Activated CD4-positive, alpha-beta T cell treated with anti-CD3 and anti-CD28 coated beads, Interleukin-2, amount 50 U/mL, for 16 hours (primary cell): ENCODE data around the gene TPRN.

Experiments used
- DNase-seq: peaks from one replicate; pipeline ENCODE4 v3.0.0-alpha.2; 2020

Gene TPRN

DNA sequence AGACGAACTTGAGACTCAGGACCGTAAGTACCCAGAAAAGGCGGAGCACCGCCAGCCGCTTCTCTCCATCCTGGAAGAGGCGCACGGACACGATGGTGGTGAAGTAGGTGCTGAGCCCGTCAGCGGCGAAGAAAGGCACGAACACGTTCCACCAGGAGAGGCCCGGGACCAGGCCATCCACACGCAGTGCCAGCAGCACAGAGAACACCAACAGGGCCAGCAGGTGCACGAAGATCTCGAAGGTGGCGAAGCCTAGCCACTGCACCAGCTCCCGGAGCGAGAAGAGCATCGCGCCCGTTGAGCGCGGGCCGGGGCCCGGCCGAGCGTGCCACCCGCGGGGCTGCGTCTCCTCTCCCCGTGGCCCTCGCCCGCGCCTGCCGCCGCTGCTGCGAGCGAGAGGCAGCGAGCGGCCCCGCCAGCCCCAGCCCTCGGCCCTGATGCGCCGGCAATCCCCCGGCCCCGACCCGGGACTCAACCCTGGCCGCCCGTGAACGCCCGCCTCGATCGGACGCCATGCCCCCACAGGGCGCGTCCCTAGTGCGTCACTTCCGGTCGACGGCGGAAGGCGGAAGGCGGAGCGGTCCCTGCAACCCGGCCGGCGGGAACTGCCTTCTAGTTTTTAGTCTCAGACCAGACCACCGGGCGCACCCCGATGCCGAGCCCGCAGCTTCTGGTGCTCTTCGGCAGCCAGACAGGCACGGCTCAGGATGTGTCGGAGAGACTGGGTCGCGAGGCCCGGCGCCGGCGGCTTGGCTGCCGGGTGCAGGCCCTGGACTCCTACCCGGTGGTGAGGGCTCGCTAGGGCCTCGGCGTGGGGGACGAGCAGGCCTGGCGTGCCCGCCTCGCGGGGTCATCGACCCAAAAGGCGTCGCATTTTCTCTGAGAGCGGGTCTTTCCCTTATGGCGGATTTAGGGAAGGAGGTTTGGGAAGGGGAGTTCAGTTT, 4.9 kb upstream of the TPRN start, which contains the start of the genes NDOR1 and TMEM203:
NDOR1 (plus strand) TSS at position 575 of the 944 bp plus-strand sequence; CDS start at position 653, 78 bp downstream.
TMEM203 (minus strand) TSS at position 523 of the 944 bp plus-strand sequence; CDS start at position 289, 234 bp downstream.
- peak; percentile 96 for DNase-seq

DNA sequence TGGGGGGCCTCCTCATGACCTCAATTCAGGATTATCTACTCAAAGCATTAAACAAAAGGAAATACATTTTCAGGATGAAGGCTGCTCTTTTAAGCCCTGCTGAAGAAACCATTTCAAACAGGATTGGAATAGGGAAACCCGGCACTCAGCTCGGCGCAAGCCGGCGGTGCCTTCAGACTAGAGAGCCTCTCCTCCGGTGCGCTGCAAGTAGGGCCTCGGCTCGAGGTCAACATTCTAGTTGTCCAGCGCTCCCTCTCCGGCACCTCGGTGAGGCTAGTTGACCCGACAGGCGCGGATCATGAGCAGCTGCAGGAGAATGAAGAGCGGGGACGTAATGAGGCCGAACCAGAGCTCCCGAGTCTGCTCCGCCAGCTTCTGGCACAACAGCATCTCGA, 4.2 kb upstream of the TPRN start:
- DNase-seq: no peak

DNA sequence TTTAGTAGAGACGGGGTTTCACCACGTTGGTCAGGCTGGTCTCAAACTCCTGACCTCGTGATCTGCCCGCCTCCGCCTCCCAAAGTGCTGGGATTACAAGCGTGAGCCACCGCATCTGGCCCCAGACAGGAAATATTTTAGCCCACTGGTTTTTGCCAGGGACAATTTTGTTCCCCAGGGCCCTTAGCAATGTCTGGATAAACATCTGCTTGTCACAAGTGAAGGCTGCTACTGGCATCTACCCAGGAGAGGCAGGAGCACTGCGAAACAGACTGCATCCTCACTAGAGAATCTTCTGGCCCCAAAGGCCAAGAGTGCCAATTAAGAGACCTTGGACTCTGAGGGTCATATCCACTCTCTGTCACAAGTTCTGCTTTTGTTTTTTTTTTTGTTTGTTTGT, 2.4 kb upstream of the TPRN start:
- DNase-seq: no peak

DNA sequence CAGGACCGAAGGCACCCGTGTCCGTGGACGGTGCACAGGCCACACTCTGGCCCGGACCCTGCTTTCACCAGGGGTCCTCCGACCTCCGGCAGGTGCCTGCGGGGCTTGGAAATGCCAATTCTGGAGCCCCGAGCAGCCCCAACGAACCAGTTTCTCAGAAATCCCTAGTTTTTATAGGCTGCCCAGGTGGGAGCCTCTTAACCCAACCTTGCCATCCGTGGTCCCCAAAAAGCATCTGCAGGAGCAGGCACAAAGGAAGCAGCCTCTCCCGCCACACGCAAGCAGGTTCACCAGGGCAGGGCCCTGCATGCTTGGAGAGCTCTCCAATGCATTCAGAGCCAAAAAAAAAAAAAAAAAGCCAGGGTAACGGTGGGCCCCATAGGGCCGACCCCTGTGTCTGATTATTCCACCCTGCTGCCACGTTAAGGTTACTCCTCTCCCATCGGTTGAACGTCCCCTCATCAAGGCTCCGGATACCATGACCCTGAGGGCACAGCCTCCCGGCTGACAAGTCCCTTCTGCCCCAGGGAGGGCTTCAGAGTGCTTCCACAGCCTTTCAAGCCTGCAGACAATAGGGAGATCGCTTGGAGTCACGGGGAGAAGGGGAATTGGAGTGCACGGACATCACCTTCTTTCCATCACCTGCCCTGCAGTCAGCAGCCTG, 796 bp upstream of the TPRN start:
- no peak for DNase-seq

DNA sequence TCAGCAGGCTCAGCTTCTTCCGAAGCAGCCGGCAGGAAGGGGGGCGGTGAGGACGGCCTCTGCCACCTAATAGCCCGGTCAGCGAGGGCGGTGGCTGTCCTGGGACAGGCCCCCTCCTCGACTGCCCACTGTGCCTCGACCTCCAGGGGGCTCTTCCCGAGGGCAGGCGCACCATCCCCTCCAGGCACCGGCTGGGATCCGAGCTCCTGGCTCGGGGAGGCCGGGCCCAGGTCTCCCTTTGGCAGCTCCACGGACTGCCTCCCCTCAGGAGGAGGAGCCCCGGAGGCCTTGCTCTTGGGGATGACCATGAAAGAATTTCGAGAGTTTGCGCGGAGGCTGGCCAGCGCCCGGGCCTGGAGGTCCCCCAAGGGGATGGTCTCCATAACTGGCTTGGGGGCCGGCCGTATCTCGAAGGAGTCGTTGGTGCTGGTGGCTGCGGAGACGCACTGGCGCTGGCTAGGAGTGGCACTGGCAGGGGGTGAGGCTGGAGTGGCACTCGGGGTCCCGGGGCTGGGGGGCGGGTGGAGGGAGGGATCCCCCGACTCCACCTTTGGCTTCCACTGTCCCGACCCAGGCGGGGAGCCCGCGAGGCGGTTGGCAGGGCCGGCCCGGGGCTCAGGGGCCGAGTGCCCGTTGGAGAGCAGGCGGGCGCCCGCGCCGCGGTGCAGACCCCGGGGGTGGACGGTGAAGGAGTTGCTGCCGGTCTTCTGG, 975 bp downstream of the TPRN start:
- no peak for DNase-seq

DNA sequence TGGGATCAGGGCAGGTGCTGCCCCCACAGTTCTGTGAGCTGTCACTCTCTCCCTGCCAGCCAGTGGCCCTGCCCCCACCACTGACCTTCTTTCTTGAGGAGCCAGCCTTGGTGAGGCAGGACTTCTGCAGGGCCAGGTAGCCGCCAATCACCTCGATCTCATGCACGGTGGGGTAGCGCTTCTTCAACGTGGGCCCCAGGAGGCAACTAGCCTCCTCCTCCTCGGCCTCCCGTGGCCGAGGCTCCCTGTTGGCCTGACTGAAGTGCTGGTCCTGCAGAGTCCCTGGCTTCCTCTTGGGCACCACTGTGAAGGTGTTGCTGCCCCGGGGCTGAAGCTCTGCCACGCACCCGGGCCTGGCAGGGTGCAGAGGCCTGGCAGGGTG, 1.6 kb downstream of the TPRN start:
- no peak for DNase-seq

DNA sequence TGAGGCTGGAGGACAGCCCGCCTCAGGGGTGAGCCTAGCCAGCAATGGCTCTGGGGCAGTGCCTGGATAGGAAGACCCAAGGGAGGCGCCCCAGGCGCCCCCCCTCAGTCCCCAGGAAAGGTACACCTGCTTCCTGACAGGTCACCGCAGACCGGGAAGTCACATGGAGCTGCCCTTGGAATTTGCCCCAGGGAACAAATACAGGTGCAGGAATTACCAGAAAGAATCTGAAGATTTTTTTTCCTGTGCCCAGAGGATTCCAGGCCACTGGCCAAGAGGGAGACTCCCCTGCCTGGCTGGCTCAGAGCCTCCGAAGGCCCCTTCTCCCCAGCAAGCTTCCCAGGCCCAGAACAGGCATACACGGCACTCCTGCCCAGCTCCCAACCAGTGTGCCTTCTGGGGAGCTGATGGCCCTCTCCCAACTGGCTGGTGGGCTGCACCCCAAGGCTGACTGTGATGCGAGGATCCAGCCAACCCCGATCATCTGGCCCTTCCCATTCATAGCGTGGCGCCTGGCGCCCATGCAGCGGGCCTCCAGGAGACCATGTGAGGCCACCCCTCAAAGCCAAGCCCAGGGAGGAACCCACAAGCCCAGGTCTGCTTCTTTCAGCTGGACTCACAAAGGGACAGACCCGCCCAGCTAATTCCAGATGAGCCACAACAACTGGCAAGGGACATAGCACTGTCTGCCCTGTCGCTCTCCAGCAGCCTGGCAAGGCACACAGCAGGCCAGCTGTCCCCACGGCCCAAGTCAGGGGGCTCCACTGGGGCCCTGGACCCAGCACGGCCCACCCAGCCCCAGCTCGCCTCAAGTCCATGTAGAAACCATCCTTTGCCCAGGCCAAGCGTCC, 2.3 kb downstream of the TPRN start:
- no peak for DNase-seq

DNA sequence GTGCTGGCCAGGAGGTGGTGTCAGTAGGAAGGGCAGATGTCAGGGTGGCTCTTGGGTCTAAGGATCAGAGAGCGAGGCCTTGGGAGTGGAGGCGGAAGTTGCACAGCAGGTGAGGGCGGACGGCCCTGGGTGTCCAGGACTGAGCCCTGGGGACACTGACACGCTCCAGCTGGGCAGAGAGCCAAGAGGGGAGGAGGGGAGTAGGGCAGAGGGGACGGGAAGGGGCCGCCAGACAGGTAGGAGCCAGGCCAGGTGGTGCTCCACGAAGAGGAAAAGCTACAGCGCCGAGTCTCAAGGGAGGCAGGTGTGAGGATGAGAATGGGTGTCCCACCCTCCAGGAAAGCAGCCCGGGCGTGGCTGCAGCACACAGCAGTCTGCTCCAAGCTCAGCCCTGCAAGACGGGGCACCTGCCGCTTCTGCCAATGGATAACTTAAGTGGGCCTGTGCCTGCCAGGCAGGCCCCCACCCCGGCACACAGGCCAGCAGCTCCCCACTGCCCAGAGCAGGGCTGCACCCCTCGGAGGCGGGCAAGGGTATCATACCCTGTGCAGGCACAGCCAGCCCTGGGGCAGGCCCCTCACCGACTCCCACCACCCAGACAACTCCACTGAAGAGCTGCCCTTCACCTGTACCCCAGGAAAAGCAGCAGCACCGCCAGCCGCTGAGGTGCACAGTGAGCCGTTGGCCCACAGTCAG, 4.9 kb downstream of the TPRN start:
- no peak for DNase-seq

DNA sequence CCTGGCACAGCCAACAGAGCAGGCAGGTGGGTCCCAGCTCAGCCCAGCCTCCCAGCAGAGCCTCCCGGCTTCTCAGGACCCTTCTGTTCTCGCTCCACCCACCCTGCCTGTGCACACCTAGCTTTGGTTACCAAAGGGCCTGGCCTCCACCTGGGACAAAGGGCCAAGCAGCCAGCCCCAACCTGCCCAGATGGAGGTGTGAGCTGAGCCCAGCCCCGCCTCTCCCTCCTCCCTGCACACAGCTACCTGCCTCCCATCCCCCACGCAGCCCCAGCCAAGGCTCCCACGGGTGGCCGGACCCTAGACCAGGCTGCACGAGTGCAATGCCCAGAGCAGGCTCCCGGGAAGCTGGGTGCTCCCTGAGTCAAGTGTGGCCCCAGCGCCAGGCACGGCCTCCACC, 5.6 kb downstream of the TPRN start:
- no peak for DNase-seq

DNA sequence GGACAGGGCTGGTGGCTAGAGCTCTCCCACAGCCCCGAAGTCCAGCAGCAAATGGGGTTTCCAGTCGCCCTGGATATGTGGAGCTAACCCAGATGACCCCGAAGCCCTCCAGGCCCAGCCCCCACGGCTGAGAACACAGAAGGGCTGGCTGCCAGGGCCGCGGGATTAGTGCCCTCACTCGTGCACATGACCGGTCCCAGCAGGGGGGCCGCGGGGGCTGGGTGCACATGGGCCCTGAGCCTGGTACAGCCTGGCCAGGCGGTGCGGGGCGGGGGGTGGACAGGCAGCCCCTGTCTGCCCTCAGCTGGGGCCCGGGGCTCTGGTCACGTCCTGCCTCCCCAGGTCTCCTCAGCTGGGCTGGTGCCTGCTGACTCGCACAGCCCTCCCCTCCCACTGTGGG, 6.2 kb downstream of the TPRN start:
- no peak for DNase-seq

DNA sequence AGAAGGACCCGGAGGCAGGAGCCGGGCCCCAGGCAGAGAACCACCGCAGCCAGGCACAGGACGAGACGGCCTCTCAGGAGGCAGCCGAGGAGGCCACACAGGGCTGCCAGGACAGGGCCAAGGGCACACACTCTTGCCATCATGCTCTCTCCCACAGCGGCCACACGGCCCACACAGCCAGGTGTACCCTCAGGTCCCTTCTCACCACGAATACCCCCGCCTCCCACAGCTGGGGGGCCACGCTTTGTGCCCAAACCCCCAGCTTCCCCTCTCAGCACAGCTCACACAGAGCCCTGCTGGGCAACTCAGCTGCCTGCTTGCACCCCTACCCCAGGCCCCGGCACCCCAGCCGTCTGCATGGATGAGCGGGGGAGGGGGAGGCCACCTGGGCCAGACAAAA, 6.8 kb downstream of the TPRN start:
- DNase-seq: no peak

DNA sequence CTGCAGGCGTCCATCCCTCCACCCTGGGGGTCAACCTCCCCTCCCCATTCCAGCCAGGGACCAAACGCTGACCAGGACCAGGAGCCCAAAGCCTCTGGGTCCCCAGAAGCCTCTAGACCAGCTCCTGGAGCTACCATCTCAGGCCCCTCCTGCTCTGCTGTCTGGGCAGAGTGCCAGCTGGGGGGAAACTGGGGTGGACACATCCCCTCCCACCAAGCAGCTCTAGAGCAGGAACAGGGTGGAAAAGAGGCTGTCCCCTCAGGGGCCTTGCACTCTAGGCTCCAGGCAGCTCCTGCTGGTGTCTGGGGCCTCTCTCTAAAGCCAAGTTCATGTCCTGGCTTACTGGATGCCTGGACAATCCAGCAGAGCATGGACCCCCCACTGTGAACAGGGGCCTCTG, 7.7 kb downstream of the TPRN start:
- no peak for DNase-seq

DNA sequence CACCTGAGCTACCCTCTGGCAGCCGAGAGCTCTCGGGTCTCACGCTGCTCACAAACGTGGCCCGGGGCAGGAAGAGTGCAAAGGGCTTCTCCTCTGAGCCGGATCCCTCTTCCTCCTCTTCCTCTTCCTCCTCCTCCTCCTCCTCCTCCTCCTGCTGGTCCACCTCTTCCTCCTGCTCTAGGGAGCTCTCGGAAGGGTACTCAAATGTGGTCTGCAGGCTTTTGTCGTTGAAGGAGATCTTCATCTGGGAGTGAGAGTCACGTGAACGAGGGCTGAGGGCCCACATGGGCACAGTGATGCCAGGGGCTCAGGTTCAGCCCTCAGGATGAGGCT, 8.1 kb downstream of the TPRN start:
- no peak for DNase-seq

DNA sequence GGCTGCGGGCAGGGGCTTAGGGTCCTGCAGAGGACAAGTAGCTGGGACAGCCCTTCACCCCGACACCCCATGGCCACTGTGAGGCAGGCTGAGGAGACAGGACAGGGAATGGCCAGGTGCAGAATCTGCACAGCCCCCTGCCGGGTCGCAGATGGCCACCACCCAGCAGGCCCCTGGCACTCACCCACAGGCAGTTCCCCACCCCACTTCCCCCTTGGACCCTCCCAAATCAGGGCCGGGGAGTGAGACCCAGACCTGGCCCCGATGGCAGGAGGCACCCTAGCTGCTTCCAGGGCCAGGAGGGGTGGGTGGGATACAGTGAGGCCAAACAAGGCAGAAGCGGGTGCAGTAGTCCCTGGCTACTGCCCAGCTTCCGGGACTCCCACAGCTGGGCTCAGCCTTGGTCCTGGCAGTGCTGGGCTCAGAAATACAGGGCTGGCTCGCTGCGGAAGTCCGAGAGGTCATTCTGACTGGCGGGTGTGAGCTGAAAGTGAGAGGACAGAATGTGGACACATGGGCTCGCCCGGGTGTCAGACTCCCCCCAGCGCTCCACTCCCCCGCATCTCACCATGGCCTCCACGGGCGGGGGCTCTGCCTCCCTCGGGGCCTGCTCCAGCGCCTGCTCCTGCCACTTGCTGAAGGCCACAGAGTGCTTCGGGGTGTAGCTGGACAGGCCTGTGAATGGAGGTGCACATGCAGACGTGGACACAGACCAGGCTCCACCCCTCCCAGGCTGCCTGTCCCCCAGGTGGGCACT, 8.7 kb downstream of the TPRN start:
- DNase-seq: no peak

DNA sequence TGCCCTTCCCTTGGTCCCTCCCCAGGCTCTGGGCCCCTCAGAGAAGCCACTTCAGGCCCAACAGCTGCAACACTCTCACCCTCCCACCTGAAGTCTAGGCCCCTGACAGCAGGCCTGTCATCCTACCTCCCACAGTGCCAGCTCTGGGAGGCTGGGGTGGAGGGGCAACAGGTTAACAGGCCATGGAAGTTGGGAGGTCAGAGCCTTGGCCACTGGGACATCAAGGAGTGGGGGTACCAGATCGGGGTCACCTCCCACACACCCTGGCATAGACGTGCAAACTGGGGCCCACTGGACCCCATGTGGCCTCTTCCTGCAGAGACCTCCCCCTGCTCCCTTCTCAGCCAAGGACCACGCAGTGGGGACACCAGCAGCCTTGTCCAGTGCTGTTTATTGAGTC, 9.3 kb downstream of the TPRN start:
- DNase-seq: no peak

DNA sequence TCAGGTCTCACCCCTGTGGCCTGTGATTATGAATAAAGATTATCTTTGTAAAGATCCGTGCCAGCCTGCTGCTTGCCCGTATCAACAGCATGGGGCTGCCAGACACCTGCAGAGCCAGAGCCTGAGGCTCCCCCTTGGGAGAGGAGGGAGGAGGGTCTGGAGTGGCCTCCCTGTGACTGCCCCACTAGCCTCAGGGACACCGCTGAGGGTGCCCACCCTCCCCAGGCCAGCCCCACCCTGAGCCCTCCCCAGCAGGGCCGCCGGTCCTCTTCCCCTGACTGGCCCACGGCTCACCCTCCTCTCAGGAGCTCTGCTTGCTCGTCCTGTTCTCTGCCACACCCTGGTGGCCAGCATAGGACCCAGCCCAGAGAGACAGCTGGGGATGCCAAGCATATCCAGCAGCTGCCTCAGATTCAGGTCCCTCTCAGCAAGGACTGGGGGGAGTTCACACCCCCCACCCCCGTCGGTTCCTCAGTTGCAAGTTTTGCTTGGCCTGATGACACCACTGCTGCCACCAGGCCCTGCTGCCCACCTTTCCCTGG, 10.2 kb downstream of the TPRN start:
- DNase-seq: no peak

DNA sequence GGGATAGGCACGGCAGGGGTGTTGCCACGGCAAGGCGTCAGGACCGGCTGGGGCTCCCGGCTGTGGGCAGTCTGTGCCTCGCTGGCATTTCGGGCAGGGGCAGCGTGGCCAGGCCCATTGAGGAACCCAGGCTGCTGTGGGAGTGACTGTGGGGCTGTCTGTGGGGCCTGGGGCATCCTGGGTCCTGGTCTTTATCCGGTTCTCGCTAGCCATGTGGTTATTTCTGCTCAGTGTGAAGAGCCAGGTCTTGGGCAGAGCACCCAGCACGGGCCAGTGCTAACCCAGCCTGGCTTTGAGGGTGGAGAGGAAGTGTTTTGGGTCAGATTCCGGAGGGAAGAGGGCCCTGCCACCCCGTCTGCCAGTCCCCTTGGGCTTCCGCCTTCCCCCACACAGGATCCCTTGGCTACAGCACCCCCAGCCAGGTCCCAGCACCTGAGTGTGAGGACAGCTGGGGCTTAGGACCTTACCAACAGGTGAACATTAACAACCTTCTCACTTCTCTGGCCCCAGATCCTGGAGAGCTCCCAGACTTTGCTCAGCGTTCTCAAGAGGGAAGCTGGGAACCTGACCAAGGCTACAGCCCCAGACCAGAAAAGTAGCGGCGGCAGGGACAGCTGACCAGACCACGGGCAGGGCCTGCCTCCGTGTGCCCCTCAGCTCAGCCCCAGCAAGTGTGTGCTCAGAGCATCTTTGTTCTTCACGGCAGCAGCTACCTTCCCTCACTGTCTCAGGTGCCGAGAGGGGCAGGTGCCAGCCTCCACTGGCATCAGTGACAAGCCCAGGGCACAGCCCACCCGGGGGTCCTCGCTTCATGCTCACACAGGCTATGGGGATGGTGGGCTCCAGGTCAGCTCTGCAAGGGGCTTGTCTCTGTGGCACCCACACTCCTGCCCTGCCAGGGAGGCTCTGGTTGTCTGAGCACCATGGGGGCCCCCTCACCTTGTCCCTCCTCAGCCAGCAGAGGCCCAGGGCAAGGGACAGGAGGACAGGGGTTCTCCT, 10.9 kb downstream of the TPRN start:
- no peak for DNase-seq

DNA sequence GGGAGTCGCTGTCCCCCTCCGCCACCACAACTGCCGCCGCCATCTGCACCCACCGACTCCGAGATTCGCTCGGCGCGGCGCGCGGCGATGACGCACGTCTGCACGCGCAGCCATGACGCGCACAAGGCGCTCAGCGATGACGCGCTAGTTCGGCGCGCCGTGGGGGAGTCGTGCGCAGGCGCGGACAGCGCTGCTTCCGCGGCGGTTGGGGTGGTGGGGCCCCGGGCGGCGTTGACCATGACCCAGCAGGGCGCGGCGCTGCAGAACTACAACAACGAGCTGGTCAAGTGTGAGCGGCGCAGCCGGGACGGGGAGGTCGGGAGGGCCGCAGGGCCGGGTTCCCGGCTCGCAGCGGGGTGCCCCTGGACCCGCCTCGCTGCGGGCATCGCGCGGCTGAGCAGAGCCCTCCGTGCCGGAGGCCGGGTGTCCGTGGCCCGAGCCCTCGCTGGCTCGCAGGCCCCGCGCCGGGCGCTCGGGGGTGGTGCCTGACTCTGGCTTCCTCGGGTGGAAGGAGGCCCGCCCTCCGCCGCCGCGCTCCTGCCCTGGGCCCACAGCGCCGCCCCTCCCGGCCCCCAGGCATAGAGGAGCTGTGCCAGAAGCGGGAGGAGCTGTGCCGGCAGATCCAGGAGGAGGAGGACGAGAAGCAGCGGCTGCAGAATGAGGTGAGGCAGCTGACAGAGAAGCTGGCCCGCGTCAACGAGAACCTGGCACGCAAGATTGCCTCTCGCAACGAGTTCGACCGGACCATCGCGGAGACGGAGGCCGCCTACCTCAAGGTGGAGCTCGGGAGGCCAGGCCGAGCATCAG, 11.8 kb downstream of the TPRN start, which contains the start of the genes ANAPC2 and SSNA1:
ANAPC2 (minus strand) TSS at position 71 of the 807 bp plus-strand sequence; CDS start at position 43, 28 bp downstream.
SSNA1 (plus strand) TSS at position 187 of the 807 bp plus-strand sequence; CDS start at position 238, 51 bp downstream.
- DNase-seq: peak; percentile 94
